ENCODE data around the gene CDH26.
"Not testable (repeated sequence)": the region's sequence is repeated elsewhere in the genome, so short reads cannot be mapped to it uniquely, and the experiment has no call there.

Gene CDH26

GRCh38 chr20:60020251-60020650 is 62.0 kb downstream of the CDH26 start:
- DNase-seq: no peak

- DNase-seq: no peak
Measured at GRCh38 chr20:60021104-60021503, 62.9 kb downstream of the CDH26 start.

GRCh38 chr20:60022849-60023248 is 64.6 kb downstream of the CDH26 start:
- no peak for DNase-seq

GRCh38 chr20:60024245-60024644 is 66.0 kb downstream of the CDH26 start:
- no peak for DNase-seq

GRCh38 chr20:60024801-60025200 is 66.6 kb downstream of the CDH26 start:
- DNase-seq: no peak

GRCh38 chr20:60026010-60026409 is 67.8 kb downstream of the CDH26 start:
- no peak for DNase-seq

- DNase-seq: no peak
Measured at GRCh38 chr20:60030471-60030870, 72.2 kb downstream of the CDH26 start.

GRCh38 chr20:60031107-60031506 is 72.9 kb downstream of the CDH26 start:
- DNase-seq: no peak

- DNase-seq: no peak
Measured at GRCh38 chr20:60034231-60035110, 76.2 kb downstream of the CDH26 start.

- peak; percentile 12 for DNase-seq
Measured at GRCh38 chr20:60035486-60035885, 77.3 kb downstream of the CDH26 start.

GRCh38 chr20:60036346-60036745 is 78.1 kb downstream of the CDH26 start:
- DNase-seq: no peak

- no peak for DNase-seq
Measured at GRCh38 chr20:60036746-60037499, 78.7 kb downstream of the CDH26 start.

- DNase-seq: no peak
Measured at GRCh38 chr20:60038400-60039008, 80.3 kb downstream of the CDH26 start.

- DNase-seq: no peak
Measured at GRCh38 chr20:60039526-60039925, 81.3 kb downstream of the CDH26 start.

GRCh38 chr20:60040471-60041162 is 82.4 kb downstream of the CDH26 start:
- DNase-seq: no peak

- DNase-seq: not testable (repeated sequence)
Measured at GRCh38 chr20:60041436-60042165, 83.4 kb downstream of the CDH26 start.

GRCh38 chr20:60043435-60043834 is 85.2 kb downstream of the CDH26 start:
- no peak for DNase-seq

- peak; percentile 57 for DNase-seq
Measured at GRCh38 chr20:60046011-60046413, 87.8 kb downstream of the CDH26 start.

- DNase-seq: no peak
Measured at GRCh38 chr20:60046436-60046835, 88.2 kb downstream of the CDH26 start.

GRCh38 chr20:60046860-60047259 is 88.6 kb downstream of the CDH26 start:
- no peak for DNase-seq

GRCh38 chr20:60048634-60049521 is 90.7 kb downstream of the CDH26 start:
- no peak for DNase-seq

Data from hematopoietic multipotent progenitor cell treated with erythropoietin and hydrocortisone succinate and interleukin-3 and kit ligand, for 6 days (in vitro differentiated cells).